Ramos (cell line): ENCODE results near the gene PLEKHM2.

ENCODE experiments used
- in situ Hi-C: fragments of 300-500 bp; cut with MboI; formaldehyde crosslinking; loops from one replicate; pipeline ENCODE4 v1.14.3; 2022; ENCODE audit warnings: low sequenced_read_pairs; ENCODE audit not compliant: unreplicated experiment

Gene PLEKHM2

DNA sequence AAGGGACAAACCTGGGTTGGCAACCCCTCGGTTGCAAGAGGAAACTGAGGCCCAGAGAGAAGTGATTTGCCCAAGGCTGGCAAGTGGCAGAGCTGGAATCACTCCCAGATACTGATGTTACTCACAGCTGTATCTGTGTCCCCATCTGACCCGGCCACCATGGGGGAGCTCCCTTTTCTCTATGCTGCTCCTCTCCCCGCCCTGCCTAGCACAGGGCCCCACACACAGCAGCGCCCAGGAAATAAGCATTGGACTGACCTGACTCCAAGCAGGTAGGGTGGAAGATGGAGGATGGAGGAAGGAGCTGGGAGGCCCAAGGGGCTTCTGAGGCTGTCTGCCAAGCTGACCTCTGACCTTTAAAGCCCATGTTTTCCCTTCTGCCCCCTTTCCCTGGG is 71.5 kb downstream of the PLEKHM2 start:
- in situ Hi-C loops: no loop called here

GRCh38 chr1:15756143-15757015 is 72.3 kb downstream of the PLEKHM2 start:
- in situ Hi-C loops: no loop called here

DNA sequence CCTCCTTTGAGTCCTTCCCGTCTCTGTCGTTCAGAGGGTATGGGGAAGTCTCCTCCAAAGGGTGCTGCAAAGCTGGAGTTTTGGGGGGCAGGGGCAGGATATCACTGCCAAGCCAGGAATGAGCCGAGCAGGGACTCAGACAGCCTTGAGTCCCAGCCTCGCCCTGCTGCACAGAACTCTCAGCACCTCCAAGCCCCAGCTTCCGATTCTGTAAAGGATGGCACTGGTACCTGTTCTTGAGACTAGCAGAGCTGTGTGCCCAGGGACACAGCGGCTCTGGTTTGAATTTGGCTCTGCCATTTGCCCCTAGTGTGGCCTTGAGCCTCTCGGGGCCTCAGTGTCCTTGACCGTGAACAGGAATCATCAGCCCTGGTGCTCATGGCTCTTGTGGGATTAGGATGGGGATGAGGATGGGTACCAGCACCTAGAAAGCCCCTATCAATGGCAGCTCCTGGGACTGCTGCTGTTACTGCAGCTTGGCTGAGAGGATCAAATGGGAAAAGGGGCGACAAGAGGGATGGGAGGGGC is 73.0 kb downstream of the PLEKHM2 start:
- in situ Hi-C loops: no loop called here

DNA sequence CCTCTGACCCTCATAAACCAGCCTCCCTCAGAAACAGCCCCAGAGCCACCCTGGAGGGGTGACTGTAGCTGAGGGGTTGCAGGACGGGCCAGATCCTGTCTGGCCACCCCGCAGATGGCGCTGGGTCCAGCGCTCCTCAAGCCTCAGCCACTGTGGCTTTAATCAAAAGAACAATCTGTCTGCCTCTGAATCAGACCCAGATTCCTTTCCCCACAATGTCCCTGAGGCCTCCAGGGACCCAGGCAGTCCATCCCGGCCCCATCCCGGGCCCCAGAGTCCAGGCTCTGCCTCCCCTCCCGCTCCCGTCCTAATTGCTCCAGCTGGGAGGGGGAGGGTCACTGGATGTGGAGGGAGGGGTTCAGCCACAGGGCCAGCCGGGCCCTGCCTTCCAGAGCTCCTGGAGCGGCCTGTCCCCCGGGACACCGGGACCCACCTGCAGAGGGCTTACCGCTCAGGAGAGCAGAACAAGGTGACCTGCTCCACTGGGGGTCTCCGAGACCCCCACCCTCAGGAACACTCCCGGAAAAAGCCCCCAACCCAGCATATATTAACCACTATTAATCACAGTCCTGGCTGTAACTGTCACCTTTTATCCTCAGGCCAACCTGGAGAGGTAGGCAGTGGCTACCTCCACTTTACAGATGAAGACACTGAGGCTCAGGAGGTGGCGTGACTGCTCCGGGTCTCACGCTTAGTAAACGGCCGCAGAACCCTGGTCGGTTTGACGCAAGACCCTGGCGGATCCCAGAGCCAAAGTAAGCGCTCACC is 73.6 kb downstream of the PLEKHM2 start:
- in situ Hi-C loops: no loop called here

DNA sequence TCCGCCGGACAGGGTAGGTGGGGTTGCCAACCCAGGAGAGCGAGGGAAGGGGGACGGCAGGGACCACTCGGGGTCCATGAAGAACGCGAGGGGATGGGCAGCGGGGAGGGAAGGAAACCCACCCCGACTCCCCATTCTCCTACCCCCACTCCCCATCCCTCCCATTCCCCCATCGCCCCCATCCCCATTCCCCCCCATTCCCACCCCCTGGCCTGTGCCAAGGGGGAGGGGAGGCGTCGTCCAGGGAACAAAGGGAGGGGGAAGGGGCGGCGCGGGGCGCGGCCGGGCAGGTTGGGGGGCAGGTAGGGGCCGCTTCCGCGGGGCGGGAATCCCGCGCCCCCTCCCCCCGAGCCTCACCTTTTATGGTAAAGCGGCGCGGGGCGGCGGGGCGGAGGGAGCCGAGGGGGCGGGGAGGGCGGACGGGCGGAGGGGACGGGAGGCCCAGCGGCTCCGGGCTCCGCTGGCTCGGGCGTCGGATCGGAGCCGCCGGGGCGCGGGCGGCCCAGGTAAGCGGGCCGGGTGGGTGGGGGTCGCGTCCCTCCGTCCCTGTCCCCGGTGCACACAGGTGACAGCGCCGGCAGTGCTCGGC is 74.3 kb downstream of the PLEKHM2 start, which contains the start of gene FBLIM1:
TSS of gene FBLIM1 (plus strand) at position 453 of the 589 bp plus-strand sequence. CDS start 6,189 bp downstream, outside the sequence.
- in situ Hi-C loops: no loop called here

- in situ Hi-C loops: no loop called here
Measured at GRCh38 chr1:15758953-15759661, 75.0 kb downstream of the PLEKHM2 start.

- in situ Hi-C loops: no loop called here
Measured at GRCh38 chr1:15760520-15761211, 76.5 kb downstream of the PLEKHM2 start.

DNA sequence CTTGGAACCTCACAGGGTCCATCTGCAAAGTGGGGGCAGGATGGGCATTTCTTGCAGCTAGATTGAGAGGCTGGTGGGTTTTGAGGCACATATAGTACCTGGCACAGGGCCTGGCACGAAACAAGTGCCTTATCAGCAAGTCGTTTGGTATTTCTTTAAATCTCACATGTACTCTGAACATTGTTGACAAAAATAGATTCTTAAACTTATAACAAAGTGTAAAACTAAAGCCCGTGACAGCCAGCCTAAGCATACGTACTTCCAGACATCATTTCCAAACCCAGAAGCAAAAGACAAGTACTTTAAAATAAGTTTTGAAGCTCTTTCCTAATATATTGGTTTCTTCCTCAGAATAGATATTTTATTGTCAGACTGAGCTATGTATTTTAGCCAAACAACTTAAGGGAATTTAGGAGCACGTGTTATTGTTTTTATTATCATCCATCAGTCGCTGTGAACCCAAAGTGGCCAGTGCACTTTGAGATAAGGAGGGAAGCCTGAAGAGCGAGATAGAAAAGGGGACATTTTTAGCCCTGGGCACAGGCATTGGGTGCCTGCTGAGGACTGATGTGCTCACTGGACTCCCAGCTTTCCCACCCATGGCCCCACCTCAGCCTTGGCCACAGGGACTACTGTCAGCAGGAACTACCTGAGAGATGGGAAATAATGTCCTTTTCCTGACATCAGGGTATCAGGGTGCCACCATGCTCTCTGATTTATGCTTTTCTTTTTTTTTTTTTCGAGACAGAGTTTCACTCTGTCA is 77.4 kb downstream of the PLEKHM2 start:
- in situ Hi-C loops: no loop called here

- in situ Hi-C loops: no loop called here
Measured at GRCh38 chr1:15762546-15762945, 78.4 kb downstream of the PLEKHM2 start.

GRCh38 chr1:15764269-15764764 is 80.2 kb downstream of the PLEKHM2 start:
- in situ Hi-C loops: no loop called here

- in situ Hi-C loops: no loop called here
Measured at GRCh38 chr1:15764890-15765289, 80.8 kb downstream of the PLEKHM2 start.

DNA sequence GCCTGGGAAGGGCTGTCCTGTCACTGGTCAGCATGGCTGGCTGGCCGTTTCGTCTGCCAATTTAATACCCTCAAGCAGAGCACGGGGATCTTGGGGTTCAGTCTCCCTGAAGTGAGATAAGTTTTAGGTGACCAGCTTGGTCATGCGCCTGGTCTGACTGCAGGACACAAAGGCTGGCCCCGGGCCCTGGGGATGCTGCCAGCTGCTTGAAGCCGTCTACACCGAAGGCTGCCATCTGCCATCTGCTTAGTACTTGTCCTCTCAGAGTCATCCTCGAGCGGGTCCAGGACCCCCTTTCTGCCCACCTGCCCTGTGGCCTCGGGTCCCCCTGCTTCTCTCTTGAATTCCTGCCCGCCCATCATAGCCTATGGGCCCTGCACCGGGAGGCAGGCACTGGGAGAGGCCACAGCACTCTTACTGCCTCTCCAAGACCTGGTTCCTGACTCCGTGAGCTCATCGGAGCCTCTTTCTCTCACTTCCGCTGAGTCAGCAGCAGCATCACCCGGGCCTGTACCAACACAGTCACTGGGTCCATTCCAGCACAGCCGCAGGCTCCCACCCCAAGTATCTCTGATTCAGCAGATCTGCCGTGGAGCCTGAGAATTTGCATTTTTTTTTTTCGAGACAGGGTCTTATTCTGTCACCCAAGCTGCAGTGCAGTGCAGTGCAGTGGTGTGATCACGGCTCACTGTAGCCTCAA is 81.5 kb downstream of the PLEKHM2 start:
- in situ Hi-C loops: no loop called here

GRCh38 chr1:15767941-15768340 is 83.8 kb downstream of the PLEKHM2 start:
- in situ Hi-C loops: no loop called here

- in situ Hi-C loops: no loop called here
Measured at GRCh38 chr1:15768388-15768787, 84.3 kb downstream of the PLEKHM2 start.

- in situ Hi-C loops: no loop called here
Measured at GRCh38 chr1:15770313-15770962, 86.3 kb downstream of the PLEKHM2 start.

GRCh38 chr1:15771836-15772515 is 87.9 kb downstream of the PLEKHM2 start:
- in situ Hi-C loops: no loop called here

DNA sequence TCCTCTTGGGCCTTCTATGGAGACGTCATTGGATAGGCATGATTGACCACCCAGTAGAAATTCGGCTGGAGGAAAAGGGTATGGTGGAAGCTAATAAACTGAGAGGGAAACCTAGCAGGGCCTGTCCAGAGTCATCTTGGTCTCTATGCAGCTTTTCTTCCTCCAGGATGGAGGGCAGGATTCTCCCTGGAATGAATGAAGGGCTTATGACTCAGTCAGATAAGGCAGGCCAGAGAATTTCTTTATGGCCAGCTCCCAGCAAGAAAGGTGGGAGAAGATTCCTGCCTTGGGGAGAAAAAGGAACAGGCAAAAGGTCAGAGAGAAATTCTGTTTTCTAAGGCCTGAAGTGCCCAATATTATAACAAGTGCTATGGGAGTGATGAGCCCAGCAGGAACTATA is 91.6 kb downstream of the PLEKHM2 start:
- in situ Hi-C loops: no loop called here
